WTC11 (cell line): ENCODE measurements around the gene ITGA1. TPM values are rescaled to one million over a fixed set of nuclear protein-coding genes. Genes with fewer than 3 reads are reported as not detected.

Source experiments
- ATAC-seq: fragments of 200-7000 bp; cut with Tn5 transposase; 2 replicates; pipeline ENCODE4 v1.10.0; 2021; ENCODE audit warnings: mild to moderate bottlenecking, moderate library complexity
- CTCF ChIA-PET: fragments of 300-600 bp; sonication (Branson Sonifier 250); formaldehyde crosslinking; loops from one replicate; lab custom pipeline; 2021; ENCODE audit warnings: antibody characterized with exemption; lab: Charles Lee
- POLR2A ChIA-PET: fragments of 350-600 bp; sonication (Branson Sonifier 250); formaldehyde crosslinking; loops from one replicate; lab custom pipeline; 2021; ENCODE audit warnings: antibody characterized with exemption; lab: Charles Lee
- DNase-seq: peaks from one replicate; pipeline ENCODE4 v3.0.0; 2021; ENCODE audit warnings: low spot score
- H3K27ac Mint-ChIP-seq: 2 replicates; pipeline ENCODE4 v1.8.0; 2021; ENCODE audit warnings: mixed read lengths
- H3K27me3 Mint-ChIP-seq: 2 replicates; pipeline ENCODE4 v1.8.0; 2021; ENCODE audit warnings: low read depth, mild to moderate bottlenecking, moderate library complexity, mixed read lengths
- H3K36me3 Mint-ChIP-seq: 2 replicates; pipeline ENCODE4 v1.8.0; 2021; ENCODE audit warnings: mixed read lengths
- H3K4me1 Mint-ChIP-seq: 2 replicates; pipeline ENCODE4 v1.8.0; 2022; ENCODE audit warnings: mixed read lengths
- H3K4me3 Mint-ChIP-seq: 2 replicates; pipeline ENCODE4 v1.8.0; 2021; ENCODE audit warnings: mild to moderate bottlenecking, moderate library complexity, mixed read lengths
- H3K9me3 Mint-ChIP-seq: 2 replicates; pipeline ENCODE4 v1.8.0; 2021; ENCODE audit warnings: mixed read lengths
- AFF4 ChIP-seq: sonication (generic); formaldehyde crosslinking; IDR thresholded peaks from 2 replicates; pipeline ENCODE4 v1.8.1; 2023; ENCODE audit warnings: mild to moderate bottlenecking, missing genetic modification reagents, borderline replicate concordance
- ARID4B ChIP-seq: sonication (generic); formaldehyde crosslinking; IDR thresholded peaks from 2 replicates; pipeline ENCODE4 v1.8.0; 2023; ENCODE audit warnings: missing genetic modification reagents, mild to moderate bottlenecking, borderline replicate concordance
- ATF1 ChIP-seq: sonication (generic); formaldehyde crosslinking; IDR thresholded peaks from 2 replicates; pipeline ENCODE4 v1.8.1; 2023; ENCODE audit warnings: mild to moderate bottlenecking, moderate library complexity, missing genetic modification reagents
- CREM ChIP-seq: sonication (generic); formaldehyde crosslinking; IDR thresholded peaks from 2 replicates; pipeline ENCODE4 v1.8.1; 2022; ENCODE audit warnings: mild to moderate bottlenecking, missing genetic modification reagents, moderate library complexity
- EMX1 ChIP-seq: fragments of 250-450 bp; sonication (Bioruptor Pico); IDR thresholded peaks from 2 replicates; pipeline ENCODE4 v1.8.0; 2021; ENCODE audit warnings: mild to moderate bottlenecking
- GABPB1 ChIP-seq: sonication (generic); formaldehyde crosslinking; IDR thresholded peaks from 2 replicates; pipeline ENCODE4 v1.8.1; 2023; ENCODE audit warnings: mild to moderate bottlenecking, missing genetic modification reagents
- GRHL2 ChIP-seq: fragments of 250-450 bp; sonication (Bioruptor Pico); IDR thresholded peaks from 2 replicates; pipeline ENCODE4 v1.8.0; 2022; ENCODE audit warnings: mild to moderate bottlenecking, moderate library complexity; ENCODE audit not compliant: insufficient replicate concordance, severe bottlenecking
- GTF2I ChIP-seq: fragments of 250-450 bp; sonication (Bioruptor Pico); conservative IDR thresholded peaks from 2 replicates; pipeline ENCODE4 v1.4.0; 2021; ENCODE audit warnings: mild to moderate bottlenecking
- JAZF1 ChIP-seq: fragments of 250-450 bp; sonication (Bioruptor Pico); IDR thresholded peaks from 2 replicates; pipeline ENCODE4 v1.9.0; 2021; ENCODE audit warnings: moderate library complexity, mild to moderate bottlenecking, inconsistent platforms
- JUN ChIP-seq: sonication (generic); formaldehyde crosslinking; IDR thresholded peaks from 2 replicates; pipeline ENCODE4 v1.8.0; 2023; ENCODE audit warnings: mild to moderate bottlenecking, missing genetic modification reagents
- KAT7 ChIP-seq: sonication (generic); formaldehyde crosslinking; IDR thresholded peaks from 2 replicates; pipeline ENCODE4 v1.8.1; 2023; ENCODE audit warnings: missing genetic modification reagents, mild to moderate bottlenecking, borderline replicate concordance
- MAX ChIP-seq: sonication (generic); formaldehyde crosslinking; IDR thresholded peaks from 2 replicates; pipeline ENCODE4 v1.8.0; 2022; ENCODE audit warnings: mild to moderate bottlenecking, missing genetic modification reagents
- NFE2L1 ChIP-seq: sonication (generic); formaldehyde crosslinking; IDR thresholded peaks from 2 replicates; pipeline ENCODE4 v1.8.1; 2023; ENCODE audit warnings: missing genetic modification reagents
- TEAD4 ChIP-seq: sonication (generic); formaldehyde crosslinking; IDR thresholded peaks from 2 replicates; pipeline ENCODE4 v1.8.0; 2022; ENCODE audit warnings: mild to moderate bottlenecking, missing genetic modification reagents
- TP53 ChIP-seq: sonication (generic); formaldehyde crosslinking; IDR thresholded peaks from 2 replicates; pipeline ENCODE4 v1.8.1; 2023; ENCODE audit warnings: mild to moderate bottlenecking, missing genetic modification reagents
- ZBTB21 ChIP-seq: sonication (generic); formaldehyde crosslinking; IDR thresholded peaks from 2 replicates; pipeline ENCODE4 v1.8.1; 2023; ENCODE audit warnings: mild to moderate bottlenecking, missing genetic modification reagents, borderline replicate concordance
- ZNF532 ChIP-seq: fragments of 250-450 bp; sonication (Bioruptor Pico); IDR thresholded peaks from 2 replicates; pipeline ENCODE4 v1.9.0; 2021; ENCODE audit warnings: mild to moderate bottlenecking, borderline replicate concordance
- total RNA-seq: library from RNA; stranded (reverse); gene quantifications from 3 replicates; pipeline ENCODE4 v1.2.3, GENCODE V29; 2021

ITGA1 gene
- total RNA-seq, 1 experiment from 2014 or later = 6.5 TPM

- TF ChIP-seq GTF2I (CRISPR knock-in tag) = no peak
Observed at GRCh38 chr5:52996979-52997378, 209.3 kb downstream of the ITGA1 start (continued).

GRCh38 chr5:52997424-52997823 is 209.7 kb downstream of the ITGA1 start:
- ATAC-seq (no peak), DNase-seq (no peak)
- no peaks in the 10 kb centered on the region for H3K4me1 Mint-ChIP-seq
- ChIA-PET POLR2A (no interaction called here), CTCF (no interaction called here)
- H3K27ac Mint-ChIP-seq = no peak overlapping the region
- no peak overlapping the region for H3K4me3 Mint-ChIP-seq
- TF ChIP-seq ZBTB21 (no peak), GABPB1 (CRISPR knock-in tag) (peak; percentile 52)
- no peaks in the 10 kb centered on the region for H3K36me3 Mint-ChIP-seq
- no peaks in the 10 kb centered on the region for H3K9me3 Mint-ChIP-seq
- no peaks in the 10 kb centered on the region for H3K27me3 Mint-ChIP-seq

- Mint-ChIP-seq H3K36me3 (no peaks in the 10 kb centered on the region), H3K9me3 (no peaks in the 10 kb centered on the region), H3K4me3 (no peak overlapping the region), H3K27me3 (no peaks in the 10 kb centered on the region), H3K27ac (no peak overlapping the region), H3K4me1 (no peaks in the 10 kb centered on the region)
- ChIA-PET CTCF (no interaction called here), POLR2A (no interaction called here)
- DNase-seq = no peak
- no peak for TF ChIP-seq NFE2L1 (CRISPR knock-in tag)
- no peak for TF ChIP-seq ATF1
- no peak for TF ChIP-seq AFF4
- TF ChIP-seq CREM = no peak
- no peak for ATAC-seq
Observed at GRCh38 chr5:52998552-52999313, 211.0 kb downstream of the ITGA1 start.

GRCh38 chr5:52999344-52999949 is 211.7 kb downstream of the ITGA1 start:
- Mint-ChIP-seq H3K9me3 (no peaks in the 10 kb centered on the region), H3K4me1 (no peaks in the 10 kb centered on the region), H3K4me3 (no peak overlapping the region), H3K27ac (no peak overlapping the region), H3K27me3 (no peaks in the 10 kb centered on the region), H3K36me3 (no peaks in the 10 kb centered on the region)
- POLR2A ChIA-PET = no interaction called here
- CTCF ChIA-PET = no interaction called here
- ATAC-seq (no peak), DNase-seq (no peak)
- TF ChIP-seq JAZF1 (CRISPR knock-in tag) (no peak), JUN (CRISPR knock-in tag) (no peak), GRHL2 (no peak), EMX1 (no peak), ZNF532 (no peak), ARID4B (CRISPR knock-in tag) (no peak), TEAD4 (no peak), MAX (CRISPR knock-in tag) (no peak), KAT7 (CRISPR knock-in tag) (no peak), TP53 (CRISPR knock-in tag) (no peak)
